Esophagus muscularis mucosa (tissue), 4 donors: ENCODE results near the gene DDI2. TPM values are rescaled to one million over a fixed set of nuclear protein-coding genes. Genes with fewer than 3 reads are reported as not detected.

Source experiments
- DNase-seq: peaks from one replicate; pipeline ENCODE4 v3.0.0-alpha.2; 2017; ENCODE audit errors: extremely low spot score
- H3K27ac ChIP-seq, 4 donors: fragments of 200-600 bp; sonication (generic); replicated peaks in 1 of 4; 1 replicate in 3 of 4; 2 replicates in 1 of 4; pipeline ENCODE4 v1.5.1; 2016 to 2019; ENCODE audit warnings: mild to moderate bottlenecking in 1 of 4
- H3K27me3 ChIP-seq, 4 donors: fragments of 200-600 bp; sonication (generic); one replicate each; pipeline versions ENCODE4 v1.5.1 to v1.6.0; 2016 to 2019
- H3K36me3 ChIP-seq, 4 donors: fragments of 200-600 bp; sonication (generic); one replicate each; pipeline ENCODE4 v1.5.1; 2016 to 2019
- H3K4me1 ChIP-seq, 4 donors: fragments of 200-600 bp; sonication (generic); one replicate each; pipeline ENCODE4 v1.5.1; 2016 to 2019
- H3K4me3 ChIP-seq, 4 donors: fragments of 200-600 bp; sonication (generic); 1 replicate in 2 of 4; 2 replicates in 2 of 4; pipeline ENCODE4 v1.5.1; 2016 to 2019; ENCODE audit warnings: mild to moderate bottlenecking in 4 of 4, moderate library complexity in 1 of 4
- H3K9me3 ChIP-seq, 4 donors: fragments of 200-600 bp; sonication (generic); 1 replicate in 3 of 4; 2 replicates in 1 of 4; pipeline ENCODE4 v1.5.1; 2016 to 2019
- CTCF ChIP-seq, 3 experiments: fragments of 200-600 bp in 2 of 3; fragments of 450-650 bp in 1 of 3; sonication (generic) in 2 of 3; IDR thresholded peaks; one replicate each; pipeline ENCODE4 v1.5.1; 2017 to 2019; ENCODE audit warnings: antibody characterized with exemption in 3 of 3, mild to moderate bottlenecking in 2 of 3, moderate library complexity in 1 of 3
- EP300 ChIP-seq: sonication (generic); formaldehyde crosslinking; IDR thresholded peaks from one replicate; pipeline ENCODE4 v1.6.1; 2017; ENCODE audit warnings: antibody characterized with exemption
- POLR2A ChIP-seq: fragments of 450-650 bp; IDR thresholded peaks from one replicate; pipeline ENCODE4 v1.6.1; 2017; ENCODE audit warnings: antibody characterized with exemption, moderate library complexity, mild to moderate bottlenecking, low read depth
- POLR2AphosphoS5 ChIP-seq, 2 donors: sonication (generic); formaldehyde crosslinking; IDR thresholded peaks; one replicate each; pipeline ENCODE4 v1.6.1; 2017; ENCODE audit warnings: antibody characterized with exemption in 2 of 2
- WGBS: methylation state at CpG from one replicate; pipeline ENCODE4 v1.1.5; 2018; 5-methylcytosine and 5-hydroxymethylcytosine counted together
- intact Hi-C: fragments of 100-400 bp; cut with DNase I; formaldehyde crosslinking; loops from one replicate; pipeline ENCODE4 v1.15.1; 2023
- total RNA-seq, 4 donors: library from RNA; depleted of rRNA; stranded (reverse); fragments of >200 nt; gene quantifications; one replicate each; pipeline versions ENCODE4 v1.1.0 to v1.2.1, GENCODE V29; 2016

DDI2 gene
- total RNA-seq, 4 donors from 2014 or later: 14.4 to 24.9 (median 17.2) TPM

GRCh38 chr1:15700508-15700907 lies 83.2 kb downstream of the DDI2 start:
- DNase-seq: no peak
- peak overlapping the region in 3 of 4 donors; percentile 11 to 57 (median 32) for H3K27ac ChIP-seq
- intact Hi-C loops: no loop called here

GRCh38 chr1:15701784-15702183 lies 84.5 kb downstream of the DDI2 start:
- Histone ChIP-seq H3K9me3 (no peaks in the 10 kb centered on the region), H3K27me3 (no peaks in the 10 kb centered on the region), H3K27ac (peak overlapping the region in 2 of 4 donors; percentile 87 to 91), H3K4me1 (peaks cover 50 to 86% (median 71%) of the 10 kb centered on the region in 4 donors), H3K36me3 (peaks cover 0 to 11% (median 9%) of the 10 kb centered on the region in 4 donors), H3K4me3 (no peak overlapping the region)
- WGBS: 89% methylated on average over 8 of the region's 8 CpGs
- no peak for TF ChIP-seq EP300
- intact Hi-C loops: no loop called here
- DNase-seq: no peak

More at GRCh38 chr1:15700508-15700907, 83.2 kb downstream of the DDI2 start:
- H3K27me3 ChIP-seq: no peaks in the 10 kb centered on the region
- no peak for TF ChIP-seq CTCF (IDR thresholded peaks at IDR 0.05)
- no peak for TF ChIP-seq POLR2AphosphoS5 (IDR thresholded peaks at IDR 0.05)
- TF ChIP-seq EP300: no peak
- TF ChIP-seq POLR2A: no peak
- no peaks in the 10 kb centered on the region for H3K9me3 ChIP-seq
- H3K36me3 ChIP-seq: peaks cover 0 to 16% (median 6%) of the 10 kb centered on the region in 4 donors
- no peak overlapping the region for H3K4me3 ChIP-seq
- WGBS: 59% methylated on average over 6 of the region's 6 CpGs
- H3K4me1 ChIP-seq: peaks cover 48 to 82% (median 69%) of the 10 kb centered on the region in 4 donors

- H3K9me3 ChIP-seq: no peaks in the 10 kb centered on the region
- H3K36me3 ChIP-seq: peaks cover 0 to 10% (median 9%) of the 10 kb centered on the region in 4 donors
- no peak for DNase-seq
- WGBS: 65% methylated on average over 19 of the region's 19 CpGs
- H3K27ac ChIP-seq: peak overlapping the region; percentile 82 to 91 (median 85)
- peak overlapping the region in 3 of 4 donors; percentile 2 to 15 (median 10) for H3K4me3 ChIP-seq
- H3K27me3 ChIP-seq: no peaks in the 10 kb centered on the region
- TF ChIP-seq POLR2A: no peak
- TF ChIP-seq CTCF (IDR thresholded peaks at IDR 0.05): peak in 2 of 3 experiments; percentile 22 to 30
- H3K4me1 ChIP-seq: peaks cover 48 to 86% (median 74%) of the 10 kb centered on the region in 4 donors
- intact Hi-C loops: no loop called here
Measured at GRCh38 chr1:15702722-15703550, 85.7 kb downstream of the DDI2 start.

GRCh38 chr1:15703562-15703961 lies 86.3 kb downstream of the DDI2 start:
- 17% methylated on average over 8 of the region's 9 CpGs for WGBS
- peak; percentile 94 for DNase-seq
- intact Hi-C loops: no loop called here
- Histone ChIP-seq H3K27ac (peak overlapping the region; percentile 82 to 91 (median 85)), H3K4me3 (peak overlapping the region in 3 of 4 donors; percentile 2 to 15 (median 10)), H3K27me3 (no peaks in the 10 kb centered on the region), H3K9me3 (no peaks in the 10 kb centered on the region), H3K36me3 (peaks cover 0 to 10% (median 9%) of the 10 kb centered on the region in 4 donors), H3K4me1 (peaks cover 48 to 89% (median 74%) of the 10 kb centered on the region in 4 donors)
- no peak for TF ChIP-seq CTCF (IDR thresholded peaks at IDR 0.05)
- no peak for TF ChIP-seq EP300
- TF ChIP-seq POLR2A: peak; percentile 41
- peak; percentile 85 to 91 for TF ChIP-seq POLR2AphosphoS5 (IDR thresholded peaks at IDR 0.05)

GRCh38 chr1:15704526-15705183 lies 87.4 kb downstream of the DDI2 start:
- Histone ChIP-seq H3K4me1 (peaks cover 48 to 91% (median 77%) of the 10 kb centered on the region in 4 donors), H3K36me3 (peaks cover 0 to 10% (median 9%) of the 10 kb centered on the region in 4 donors), H3K27me3 (no peaks in the 10 kb centered on the region), H3K9me3 (no peaks in the 10 kb centered on the region), H3K4me3 (no peak overlapping the region), H3K27ac (peak overlapping the region; percentile 82 to 91 (median 85))
- 82% methylated on average over 17 of the region's 17 CpGs for WGBS
- intact Hi-C loops: no loop called here
- DNase-seq: no peak
- no peak for TF ChIP-seq POLR2A
- no peak for TF ChIP-seq CTCF (IDR thresholded peaks at IDR 0.05)
- no peak for TF ChIP-seq EP300
- no peak for TF ChIP-seq POLR2AphosphoS5 (IDR thresholded peaks at IDR 0.05)
